ENCODE measurements around the gene B4GALT4.

Gene B4GALT4

DNA sequence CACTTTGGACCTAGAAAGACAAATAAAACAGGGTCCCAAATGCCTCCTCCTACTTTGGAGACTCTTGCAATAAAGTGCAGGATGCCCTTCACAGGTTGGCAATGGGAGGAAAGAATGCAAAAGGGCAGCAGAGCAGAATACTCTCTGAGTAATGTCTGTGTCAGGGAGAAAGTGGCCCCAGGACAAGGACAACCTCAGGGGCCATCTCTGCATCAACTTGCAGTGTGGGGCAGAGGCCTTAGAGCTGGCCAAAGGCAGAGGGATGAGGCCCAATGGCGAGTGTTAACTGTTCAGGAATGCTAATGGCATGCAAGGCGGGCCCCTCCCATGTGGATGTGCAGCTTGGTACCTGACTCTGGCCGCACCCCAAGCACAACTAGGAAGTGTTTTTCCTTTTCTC lies 58.9 kb downstream of the B4GALT4 start:
- no peak for DNase-seq (ENCODE audit: extremely low read depth, insufficient read length)
- no peak for TF ChIP-seq CTCF (IDR thresholded peaks at IDR 0.05; ENCODE audit: insufficient read depth, low read length, poor library complexity, severe bottlenecking)

GRCh38 chr3:119177321-119177720 lies 63.4 kb downstream of the B4GALT4 start:
- Histone ChIP-seq H3K27me3 (replicated peaks; ENCODE audit: control insufficient read depth, insufficient read depth, low read length) (no peaks in the 10 kb centered on the region; the same call in 1 of the 2 replicates), H3K36me3 (ENCODE audit: control insufficient read depth, insufficient read depth, low read length) (no peaks in the 10 kb centered on the region), H3K4me3 (replicated peaks; ENCODE audit: low read depth, low read length) (no peak overlapping the region)
- no peak for TF ChIP-seq CTCF (IDR thresholded peaks at IDR 0.05; ENCODE audit: insufficient read depth, low read length, poor library complexity, severe bottlenecking)
- DNase-seq (ENCODE audit: extremely low read depth, insufficient read length) = no peak

More for the DNA sequence above, 58.9 kb downstream of the B4GALT4 start:
- no peak overlapping the region for H3K4me3 ChIP-seq (replicated peaks; ENCODE audit: low read depth, low read length)
- no peaks in the 10 kb centered on the region; the same call in 1 of the 2 replicates for H3K27me3 ChIP-seq (replicated peaks; ENCODE audit: control insufficient read depth, insufficient read depth, low read length)
- no peaks in the 10 kb centered on the region for H3K36me3 ChIP-seq (ENCODE audit: control insufficient read depth, insufficient read depth, low read length)

DNA sequence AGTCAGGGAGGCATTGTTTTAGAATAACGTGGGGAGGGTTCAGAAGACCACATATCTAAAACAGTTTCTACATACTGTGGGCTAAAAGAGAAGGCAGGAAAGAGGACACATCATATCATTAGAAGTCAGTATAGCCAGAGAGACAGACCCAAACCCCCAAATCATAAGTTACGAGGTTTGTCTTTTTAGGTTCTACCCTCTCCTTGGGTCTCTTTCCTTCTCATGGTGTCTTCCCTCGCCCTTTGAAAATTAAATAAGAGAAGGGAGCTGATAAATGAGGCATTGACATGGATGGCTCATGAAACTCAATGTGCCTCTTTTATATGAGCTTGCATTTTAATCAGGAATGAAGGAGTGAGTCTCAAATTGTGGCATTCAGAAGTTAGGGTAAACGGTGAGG lies 63.9 kb downstream of the B4GALT4 start:
- H3K36me3 ChIP-seq (ENCODE audit: control insufficient read depth, insufficient read depth, low read length) = no peaks in the 10 kb centered on the region
- no peaks in the 10 kb centered on the region; the same call in 1 of the 2 replicates for H3K27me3 ChIP-seq (replicated peaks; ENCODE audit: control insufficient read depth, insufficient read depth, low read length)
- no peak for TF ChIP-seq CTCF (IDR thresholded peaks at IDR 0.05; ENCODE audit: insufficient read depth, low read length, poor library complexity, severe bottlenecking)
- H3K4me3 ChIP-seq (replicated peaks; ENCODE audit: low read depth, low read length) = no peak overlapping the region
- no peak for DNase-seq (ENCODE audit: extremely low read depth, insufficient read length)

- TF ChIP-seq CTCF (IDR thresholded peaks at IDR 0.05; ENCODE audit: insufficient read depth, low read length, poor library complexity, severe bottlenecking) = no peak
- no peak for DNase-seq (ENCODE audit: extremely low read depth, insufficient read length)
- Histone ChIP-seq H3K36me3 (ENCODE audit: control insufficient read depth, insufficient read depth, low read length) (no peaks in the 10 kb centered on the region), H3K4me3 (replicated peaks; ENCODE audit: low read depth, low read length) (no peak overlapping the region), H3K27me3 (replicated peaks; ENCODE audit: control insufficient read depth, insufficient read depth, low read length) (no peaks in the 10 kb centered on the region; the same call in 1 of the 2 replicates)
Measured at GRCh38 chr3:119175872-119176756, 64.6 kb downstream of the B4GALT4 start.

- Histone ChIP-seq H3K4me3 (replicated peaks; ENCODE audit: low read depth, low read length) (no peak within 1 kb of the TSS), H3K27me3 (replicated peaks; ENCODE audit: control insufficient read depth, insufficient read depth, low read length) (no peaks in the 10 kb centered on the region; the same call in 1 of the 2 replicates), H3K36me3 (ENCODE audit: control insufficient read depth, insufficient read depth, low read length) (no peaks in the 10 kb centered on the region)
- DNase-seq (ENCODE audit: extremely low read depth, insufficient read length) = no peak
- no peak for TF ChIP-seq CTCF (IDR thresholded peaks at IDR 0.05; ENCODE audit: insufficient read depth, low read length, poor library complexity, severe bottlenecking)
Measured at GRCh38 chr3:119173325-119173724, 67.4 kb downstream of the B4GALT4 start, which contains the start of gene UPK1B. TSS of gene UPK1B (plus strand) at chr3:119173598. CDS start at chr3:119186742, 13,144 bp downstream.
